ENCODE data around the gene COL4A6. TPM values are rescaled to one million over a fixed set of nuclear protein-coding genes. Genes with fewer than 3 reads are reported as not detected.

Gene COL4A6
- total RNA-seq, 3 donors from 2014 or later: 0.05 TPM; not detected in 2

DNA sequence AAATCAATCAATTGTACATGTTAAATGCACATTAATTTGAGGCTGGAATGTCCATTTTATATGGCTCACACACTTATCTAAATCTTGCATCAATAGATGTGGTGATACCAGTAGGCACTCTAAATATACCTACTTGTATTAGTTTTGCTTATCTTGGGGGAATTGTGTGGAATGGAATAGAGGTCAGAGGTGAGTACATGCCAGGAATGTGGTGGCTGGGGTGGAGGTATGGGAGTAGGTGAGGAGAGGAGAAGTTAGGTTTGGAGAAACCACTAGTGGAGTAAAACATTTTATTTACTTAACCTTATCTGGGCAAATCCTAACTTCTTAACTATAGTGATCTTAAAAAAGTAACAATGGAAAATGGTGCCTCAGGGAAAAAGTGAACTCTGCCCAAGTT lies 183.6 kb downstream of the COL4A6 start:
- no peak for ATAC-seq
- no peak for DNase-seq
- Mint-ChIP-seq H3K4me3 (no peak overlapping the region), H3K4me1 (ENCODE audit: low read depth) (no peaks in the 10 kb centered on the region), H3K27me3 (ENCODE audit: low read depth) (peaks cover 7% of the 10 kb centered on the region), H3K36me3 (ENCODE audit: insufficient read depth) (no peaks in the 10 kb centered on the region), H3K9me3 (no peaks in the 10 kb centered on the region)

DNA sequence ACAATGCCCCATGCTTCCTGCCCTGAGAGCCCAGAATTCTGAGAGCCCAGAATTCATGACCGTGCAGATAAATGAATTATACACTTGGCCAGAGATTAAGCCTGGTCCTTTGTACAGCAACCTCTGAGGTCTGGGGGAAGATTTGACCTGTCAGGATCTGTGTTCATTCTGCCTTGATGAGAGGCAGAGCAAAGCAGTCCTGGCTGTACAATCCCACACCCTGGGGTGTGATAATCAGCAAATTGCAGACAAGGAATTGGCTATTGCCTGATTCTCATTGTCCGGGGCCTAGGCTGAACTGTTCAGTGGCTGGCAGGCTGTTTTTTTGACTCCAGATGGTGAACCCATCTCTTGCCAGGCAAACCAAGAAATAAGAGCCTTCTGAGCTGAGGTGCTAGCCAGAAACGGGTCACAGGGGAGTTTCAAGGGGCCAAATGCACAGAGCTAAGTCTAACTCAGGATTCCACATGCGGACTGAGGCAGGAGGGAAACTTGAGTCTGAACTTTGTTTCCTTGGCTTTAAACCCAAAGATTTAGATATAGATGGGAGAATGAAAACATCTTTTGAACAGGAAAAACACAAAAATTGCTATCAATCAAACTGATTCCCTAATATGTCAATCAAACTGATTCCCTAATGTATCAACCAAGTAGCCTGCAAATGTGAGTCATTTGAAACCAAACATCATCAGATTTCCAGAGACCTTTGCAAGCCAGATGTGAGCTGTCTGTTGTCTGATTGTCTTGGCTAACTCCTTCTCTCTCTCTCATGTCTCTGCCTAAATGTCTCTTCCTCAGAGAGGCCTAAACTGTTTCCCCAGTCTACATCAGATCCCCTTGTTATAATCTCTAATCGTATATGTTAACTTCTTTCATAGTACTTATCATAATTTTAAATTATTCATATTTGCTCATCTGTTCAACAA lies 187.3 kb downstream of the COL4A6 start:
- DNase-seq: no peak

GRCh38 chrX:108246304-108246954 lies 191.8 kb downstream of the COL4A6 start:
- ATAC-seq: no peak
- Mint-ChIP-seq H3K27me3 (ENCODE audit: low read depth) (peaks cover 4% of the 10 kb centered on the region), H3K4me1 (ENCODE audit: low read depth) (no peaks in the 10 kb centered on the region), H3K9me3 (no peaks in the 10 kb centered on the region), H3K4me3 (no peak overlapping the region), H3K36me3 (ENCODE audit: insufficient read depth) (no peaks in the 10 kb centered on the region)
- no peak for DNase-seq

More for the DNA sequence above, 187.3 kb downstream of the COL4A6 start:
- H3K4me3 Mint-ChIP-seq: no peak overlapping the region
- H3K27me3 Mint-ChIP-seq (ENCODE audit: low read depth): peaks cover 4% of the 10 kb centered on the region
- H3K36me3 Mint-ChIP-seq (ENCODE audit: insufficient read depth): no peaks in the 10 kb centered on the region
- no peaks in the 10 kb centered on the region for H3K4me1 Mint-ChIP-seq (ENCODE audit: low read depth)
- no peak for ATAC-seq
- H3K9me3 Mint-ChIP-seq: no peaks in the 10 kb centered on the region

- DNase-seq: no peak
- no peaks in the 10 kb centered on the region for H3K36me3 Mint-ChIP-seq (ENCODE audit: insufficient read depth)
- no peak for ATAC-seq
Measured at GRCh38 chrX:108245462-108245861, 192.8 kb downstream of the COL4A6 start.

GRCh38 chrX:108235986-108236385 lies 202.2 kb downstream of the COL4A6 start:
- Mint-ChIP-seq H3K27me3 (ENCODE audit: low read depth) (peaks cover 2% of the 10 kb centered on the region), H3K36me3 (ENCODE audit: insufficient read depth) (no peaks in the 10 kb centered on the region), H3K9me3 (no peaks in the 10 kb centered on the region), H3K4me3 (no peak overlapping the region), H3K4me1 (ENCODE audit: low read depth) (no peaks in the 10 kb centered on the region)
- DNase-seq (no peak), ATAC-seq (no peak)

More at GRCh38 chrX:108245462-108245861, 192.8 kb downstream of the COL4A6 start:
- Mint-ChIP-seq H3K4me3 (no peak overlapping the region), H3K27me3 (ENCODE audit: low read depth) (peaks cover 4% of the 10 kb centered on the region), H3K9me3 (no peaks in the 10 kb centered on the region), H3K4me1 (ENCODE audit: low read depth) (no peaks in the 10 kb centered on the region)

DNA sequence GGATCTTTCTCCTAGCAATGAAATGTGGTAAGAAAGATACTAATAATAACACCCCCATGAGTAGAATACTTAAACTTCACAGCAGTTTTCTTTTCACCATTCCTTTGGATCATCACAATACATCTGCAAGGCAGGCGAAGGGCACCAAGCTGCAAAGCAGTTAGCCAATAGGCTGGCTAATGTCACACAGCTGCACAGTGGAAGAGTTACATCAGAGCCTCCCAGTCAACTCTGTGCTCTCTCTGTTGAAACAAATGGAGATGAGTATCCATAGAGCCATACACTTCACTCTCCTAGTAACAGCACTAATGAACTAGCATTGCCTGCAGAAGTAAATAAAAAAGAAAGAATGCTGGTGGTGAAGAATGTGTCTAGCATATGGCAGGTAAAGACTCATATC lies 207.6 kb downstream of the COL4A6 start:
- ATAC-seq: no peak

GRCh38 chrX:108224727-108225621 lies 213.2 kb downstream of the COL4A6 start:
- Mint-ChIP-seq H3K27me3 (ENCODE audit: low read depth) (no peaks in the 10 kb centered on the region), H3K36me3 (ENCODE audit: insufficient read depth) (no peaks in the 10 kb centered on the region), H3K4me1 (ENCODE audit: low read depth) (peaks cover 2% of the 10 kb centered on the region), H3K9me3 (no peaks in the 10 kb centered on the region), H3K4me3 (peak overlapping the region; percentile 35)
- no peak for DNase-seq
- no peak for ATAC-seq

More for the DNA sequence above, 207.6 kb downstream of the COL4A6 start:
- H3K27me3 Mint-ChIP-seq (ENCODE audit: low read depth): peaks cover 2% of the 10 kb centered on the region
- H3K4me1 Mint-ChIP-seq (ENCODE audit: low read depth): no peaks in the 10 kb centered on the region
- no peak for DNase-seq
- no peaks in the 10 kb centered on the region for H3K9me3 Mint-ChIP-seq
- H3K36me3 Mint-ChIP-seq (ENCODE audit: insufficient read depth): no peaks in the 10 kb centered on the region
- no peak overlapping the region for H3K4me3 Mint-ChIP-seq

- Mint-ChIP-seq H3K27me3 (ENCODE audit: low read depth) (no peaks in the 10 kb centered on the region), H3K4me3 (no peak overlapping the region), H3K4me1 (ENCODE audit: low read depth) (peaks cover 2% of the 10 kb centered on the region), H3K36me3 (ENCODE audit: insufficient read depth) (no peaks in the 10 kb centered on the region), H3K9me3 (no peaks in the 10 kb centered on the region)
- DNase-seq: no peak
- ATAC-seq: no peak
Measured at GRCh38 chrX:108224218-108224617, 214.0 kb downstream of the COL4A6 start.

GRCh38 chrX:108223585-108223984 lies 214.6 kb downstream of the COL4A6 start:
- Mint-ChIP-seq H3K9me3 (no peaks in the 10 kb centered on the region), H3K36me3 (ENCODE audit: insufficient read depth) (no peaks in the 10 kb centered on the region), H3K27me3 (ENCODE audit: low read depth) (no peaks in the 10 kb centered on the region), H3K4me3 (no peak overlapping the region), H3K4me1 (ENCODE audit: low read depth) (peaks cover 2% of the 10 kb centered on the region)
- DNase-seq (no peak), ATAC-seq (no peak)

DNA sequence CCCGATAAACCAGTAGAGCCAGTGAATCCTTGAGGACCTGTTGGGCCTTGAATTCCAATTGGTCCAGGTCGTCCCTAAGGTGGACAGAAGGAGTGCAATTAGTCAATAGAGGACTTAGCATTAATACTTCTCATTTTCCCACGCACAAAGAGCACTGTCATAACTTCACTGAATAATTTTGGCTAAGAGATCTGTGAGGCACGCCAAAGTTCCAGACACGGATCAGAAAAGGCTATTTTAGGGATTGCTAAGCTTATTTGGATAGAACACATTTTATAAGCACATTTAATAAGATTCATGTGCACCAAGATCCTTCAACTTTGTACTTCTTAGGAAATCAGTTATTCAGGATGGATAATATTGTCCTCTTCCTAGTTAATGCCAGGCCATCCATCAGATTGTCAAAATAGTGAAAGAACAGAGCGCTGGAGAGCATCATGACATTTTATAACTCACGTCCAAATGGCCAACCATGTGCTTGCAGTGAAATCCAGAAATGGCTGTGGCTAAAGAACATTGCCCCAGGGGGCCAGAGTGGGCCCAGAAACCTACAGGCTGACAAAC lies 216.8 kb downstream of the COL4A6 start:
- Mint-ChIP-seq H3K4me3 (no peak overlapping the region), H3K36me3 (ENCODE audit: insufficient read depth) (no peaks in the 10 kb centered on the region), H3K27me3 (ENCODE audit: low read depth) (no peaks in the 10 kb centered on the region), H3K9me3 (no peaks in the 10 kb centered on the region), H3K4me1 (ENCODE audit: low read depth) (peaks cover 2% of the 10 kb centered on the region)
- DNase-seq: no peak
- no peak for ATAC-seq

GRCh38 chrX:108219949-108220601 lies 218.1 kb downstream of the COL4A6 start:
- ATAC-seq (no peak), DNase-seq (no peak)
- no peaks in the 10 kb centered on the region for H3K36me3 Mint-ChIP-seq (ENCODE audit: insufficient read depth)

GRCh38 chrX:108217876-108218275 lies 220.3 kb downstream of the COL4A6 start:
- H3K27me3 Mint-ChIP-seq (ENCODE audit: low read depth): no peaks in the 10 kb centered on the region
- H3K4me3 Mint-ChIP-seq: no peak overlapping the region
- ATAC-seq (no peak), DNase-seq (no peak)
- H3K4me1 Mint-ChIP-seq (ENCODE audit: low read depth): no peaks in the 10 kb centered on the region
- no peaks in the 10 kb centered on the region for H3K9me3 Mint-ChIP-seq
- H3K36me3 Mint-ChIP-seq (ENCODE audit: insufficient read depth): no peaks in the 10 kb centered on the region

More at GRCh38 chrX:108219949-108220601, 218.1 kb downstream of the COL4A6 start:
- H3K27me3 Mint-ChIP-seq (ENCODE audit: low read depth): no peaks in the 10 kb centered on the region
- no peaks in the 10 kb centered on the region for H3K9me3 Mint-ChIP-seq
- peaks cover 2% of the 10 kb centered on the region for H3K4me1 Mint-ChIP-seq (ENCODE audit: low read depth)
- H3K4me3 Mint-ChIP-seq: no peak overlapping the region

- ATAC-seq (no peak), DNase-seq (no peak)
- Mint-ChIP-seq H3K4me3 (no peak overlapping the region), H3K27me3 (ENCODE audit: low read depth) (peaks cover 2% of the 10 kb centered on the region), H3K9me3 (no peaks in the 10 kb centered on the region), H3K4me1 (ENCODE audit: low read depth) (no peaks in the 10 kb centered on the region), H3K36me3 (ENCODE audit: insufficient read depth) (no peaks in the 10 kb centered on the region)
Measured at GRCh38 chrX:108216919-108217571, 221.2 kb downstream of the COL4A6 start.
